RWPE1 (cell line): ENCODE measurements around the gene TERF2IP.

Source experiments
- CTCF ChIA-PET: fragments of 350-600 bp; sonication (Branson Sonifier 250); formaldehyde crosslinking; extraction: SDS; loops from one replicate; lab custom pipeline; 2021; lab: Yijun Ruan, JAX
- POLR2A ChIA-PET: fragments of 400-600 bp; formaldehyde crosslinking; extraction: SDS; loops from one replicate; lab custom pipeline; 2020; ENCODE audit warnings: antibody characterized with exemption; ENCODE audit not compliant: low non-redundant PET; lab: Yijun Ruan, JAX
- DNase-seq: peaks from one replicate; pipeline ENCODE4 v3.0.0; 2012; ENCODE audit warnings: low spot score
- H3K27ac ChIP-seq: fragments of 450-650 bp; 2 replicates; pipeline ENCODE4 v1.5.1; 2017
- CTCF ChIP-seq: fragments of 450-650 bp; conservative IDR thresholded peaks from 2 replicates; pipeline ENCODE4 v1.5.1; 2017; ENCODE audit warnings: low read depth, mild to moderate bottlenecking

The TERF2IP gene

GRCh38 chr16:75630052-75630451 is 17.5 kb upstream of the TERF2IP start:
- POLR2A ChIA-PET, result no interaction called here
- CTCF ChIA-PET, result interaction anchor here (0.5 kb wide), 1 partner anchor 10 kb away, joined by 5 read pairs; no protein-coding TSS in a partner anchor
- H3K27ac ChIP-seq, result no peak overlapping the region
- no peak for DNase-seq
- TF ChIP-seq CTCF, result no peak

- no peak for DNase-seq
- TF ChIP-seq CTCF, result no peak
- ChIA-PET CTCF (no interaction called here), POLR2A (no interaction called here)
- H3K27ac ChIP-seq, result no peak overlapping the region
Measured at GRCh38 chr16:75632857-75633256, 14.7 kb upstream of the TERF2IP start.

- no peak for DNase-seq
- ChIA-PET POLR2A (no interaction called here), CTCF (no interaction called here)
- no peak for TF ChIP-seq CTCF
- no peak overlapping the region for H3K27ac ChIP-seq
Measured at GRCh38 chr16:75635036-75635435, 12.5 kb upstream of the TERF2IP start.

GRCh38 chr16:75640598-75640997 is 7.0 kb upstream of the TERF2IP start:
- CTCF ChIA-PET, result no interaction called here

GRCh38 chr16:75644240-75645012 is 3.1 kb upstream of the TERF2IP start:
- CTCF ChIA-PET, result interaction anchor here (0.7 kb wide), 1 partner anchor 120 kb away, joined by 3 read pairs; no protein-coding TSS in a partner anchor
- no peak for TF ChIP-seq CTCF
- POLR2A ChIA-PET, result no interaction called here
- DNase-seq, result no peak
- no peak overlapping the region for H3K27ac ChIP-seq

More at GRCh38 chr16:75640598-75640997, 7.0 kb upstream of the TERF2IP start:
- TF ChIP-seq CTCF, result no peak
- H3K27ac ChIP-seq, result no peak overlapping the region
- DNase-seq, result no peak
- POLR2A ChIA-PET, result no interaction called here

- TF ChIP-seq CTCF, result no peak
- DNase-seq, result no peak
- ChIA-PET POLR2A (interaction anchor here (1.4 kb wide), 1 partner anchor 24 kb away, joined by 5 read pairs; the partner anchor contains the start of gene ADAT1), CTCF (no interaction called here)
- peak overlapping the region; percentile 96 for H3K27ac ChIP-seq
Measured at GRCh38 chr16:75647112-75647491, 471 bp upstream of the TERF2IP start.
